ENCODE data around the gene PLCG2. TPM values are rescaled to one million over a fixed set of nuclear protein-coding genes. Genes with fewer than 3 reads are reported as not detected.

The PLCG2 gene
- total RNA-seq, 4 donors from 2014 or later, result 30.5 to 243 (median 56.2) TPM

GRCh38 chr16:81927561-81928185, 148.6 kb downstream of the PLCG2 start:
- Histone ChIP-seq H3K27ac (no peak overlapping the region), H3K36me3 (peaks cover 0 to 4% (median 0%) of the 10 kb centered on the region in 3 donors), H3K4me3 (no peak overlapping the region), H3K27me3 (no peaks in the 10 kb centered on the region), H3K4me1 (no peaks in the 10 kb centered on the region), H3K9me3 (no peaks in the 10 kb centered on the region)
- no peak for TF ChIP-seq CTCF (IDR thresholded peaks at IDR 0.05)
- TF ChIP-seq POLR2A (IDR thresholded peaks at IDR 0.05), result no peak
- DNase-seq, result no peak

- DNase-seq, result no peak
- Histone ChIP-seq H3K27ac (no peak overlapping the region), H3K4me3 (no peak overlapping the region), H3K4me1 (no peaks in the 10 kb centered on the region), H3K27me3 (no peaks in the 10 kb centered on the region), H3K9me3 (no peaks in the 10 kb centered on the region), H3K36me3 (peaks cover 0 to 4% (median 0%) of the 10 kb centered on the region in 3 donors)
- TF ChIP-seq POLR2A (IDR thresholded peaks at IDR 0.05), result no peak
- TF ChIP-seq CTCF (IDR thresholded peaks at IDR 0.05), result no peak
Observed at GRCh38 chr16:81928271-81928918, 149.3 kb downstream of the PLCG2 start.

DNA sequence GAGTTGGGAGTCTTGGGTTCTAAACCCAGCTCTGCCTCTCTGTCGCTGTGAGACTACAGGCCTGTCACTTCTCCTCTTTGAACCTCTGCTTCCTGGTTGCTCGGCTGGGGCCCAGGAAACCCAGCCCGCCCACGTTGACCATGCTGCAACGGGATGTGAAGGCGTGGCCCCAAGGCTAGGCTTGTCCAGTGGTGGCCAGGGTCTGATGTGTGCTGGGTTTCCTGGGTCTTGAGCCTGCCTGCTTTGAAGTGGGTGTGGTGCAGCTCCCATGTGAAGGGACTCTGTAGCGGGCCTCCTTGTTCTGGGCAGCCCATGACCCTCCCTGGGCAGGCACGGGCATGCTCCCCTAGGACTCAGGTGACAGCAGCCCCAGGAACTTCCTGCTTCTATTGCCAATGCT, 149.9 kb downstream of the PLCG2 start:
- no peak overlapping the region for H3K27ac ChIP-seq
- H3K4me1 ChIP-seq, result no peaks in the 10 kb centered on the region
- no peak for DNase-seq
- no peaks in the 10 kb centered on the region for H3K9me3 ChIP-seq
- no peak overlapping the region for H3K4me3 ChIP-seq
- no peaks in the 10 kb centered on the region for H3K27me3 ChIP-seq
- TF ChIP-seq POLR2A (IDR thresholded peaks at IDR 0.05), result no peak
- TF ChIP-seq CTCF (IDR thresholded peaks at IDR 0.05), result no peak
- H3K36me3 ChIP-seq, result peaks cover 0 to 4% (median 0%) of the 10 kb centered on the region in 3 donors

DNA sequence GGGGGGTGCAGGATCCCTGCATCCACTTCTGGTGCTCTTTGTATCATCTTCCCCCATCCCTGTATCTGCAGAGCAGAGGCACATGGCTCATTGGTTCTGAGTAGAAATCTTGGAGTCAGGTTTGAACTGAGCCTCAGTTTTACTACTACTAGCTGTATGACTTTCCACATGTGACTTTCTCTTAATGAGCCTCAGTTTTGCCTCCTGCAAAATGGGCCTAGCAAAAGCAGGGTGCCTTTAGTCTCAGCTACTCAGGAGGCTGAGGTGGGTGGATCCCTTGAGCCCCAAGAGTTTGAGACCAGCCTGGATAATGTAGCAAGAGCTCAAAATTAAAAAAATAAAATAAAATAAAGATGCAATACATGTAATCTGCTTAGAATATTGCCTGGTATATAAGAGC, 150.8 kb downstream of the PLCG2 start:
- H3K27ac ChIP-seq, result no peak overlapping the region
- H3K27me3 ChIP-seq, result no peaks in the 10 kb centered on the region
- no peaks in the 10 kb centered on the region for H3K9me3 ChIP-seq
- no peak for DNase-seq
- TF ChIP-seq POLR2A (IDR thresholded peaks at IDR 0.05), result no peak
- TF ChIP-seq CTCF (IDR thresholded peaks at IDR 0.05), result no peak
- H3K4me1 ChIP-seq, result no peaks in the 10 kb centered on the region
- H3K4me3 ChIP-seq, result no peak overlapping the region
- H3K36me3 ChIP-seq, result peaks cover 0 to 4% (median 0%) of the 10 kb centered on the region in 3 donors

DNA sequence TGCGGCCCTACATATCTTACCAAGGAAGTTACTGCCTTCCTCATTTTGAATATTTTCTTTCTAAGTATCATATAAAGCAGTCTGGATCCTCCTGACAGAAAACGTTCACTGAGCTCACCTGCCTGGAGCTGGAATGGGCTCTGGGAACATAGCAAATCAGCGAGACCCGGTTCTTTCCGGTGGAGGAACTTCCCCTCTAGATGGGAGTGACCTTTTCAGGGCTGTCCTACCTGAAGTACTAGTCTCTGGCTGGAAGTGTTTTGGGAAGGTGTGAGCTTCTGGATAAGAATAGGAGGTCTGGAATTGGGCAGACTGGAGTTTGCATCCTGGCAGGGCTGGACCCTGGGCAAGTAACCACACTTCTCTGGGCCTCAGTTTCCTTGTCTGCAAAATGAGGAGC, 152.8 kb downstream of the PLCG2 start:
- Histone ChIP-seq H3K27me3 (no peaks in the 10 kb centered on the region), H3K4me3 (no peak overlapping the region), H3K4me1 (no peaks in the 10 kb centered on the region), H3K9me3 (no peaks in the 10 kb centered on the region), H3K27ac (no peak overlapping the region), H3K36me3 (peaks cover 0 to 11% (median 0%) of the 10 kb centered on the region in 3 donors)
- DNase-seq, result no peak
- TF ChIP-seq CTCF (IDR thresholded peaks at IDR 0.05), result no peak
- TF ChIP-seq POLR2A (IDR thresholded peaks at IDR 0.05), result no peak

All from Peyer's patch (tissue), 4 donors.